WTC11 (cell line): ENCODE data around the gene GRIA4. TPM values are rescaled to one million over a fixed set of nuclear protein-coding genes. Genes with fewer than 3 reads are reported as not detected.
"Not testable (repeated sequence)": the region's sequence is repeated elsewhere in the genome, so short reads cannot be mapped to it uniquely, and the experiment has no call there.

Source experiments
- ATAC-seq: fragments of 200-7000 bp; cut with Tn5 transposase; 2 replicates; pipeline ENCODE4 v1.10.0; 2021; ENCODE audit warnings: mild to moderate bottlenecking, moderate library complexity
- CTCF ChIA-PET: fragments of 300-600 bp; sonication (Branson Sonifier 250); formaldehyde crosslinking; loops from one replicate; lab custom pipeline; 2021; ENCODE audit warnings: antibody characterized with exemption; lab: Charles Lee
- POLR2A ChIA-PET: fragments of 350-600 bp; sonication (Branson Sonifier 250); formaldehyde crosslinking; loops from one replicate; lab custom pipeline; 2021; ENCODE audit warnings: antibody characterized with exemption; lab: Charles Lee
- DNase-seq: peaks from one replicate; pipeline ENCODE4 v3.0.0; 2021; ENCODE audit warnings: low spot score
- H3K27ac Mint-ChIP-seq: 2 replicates; pipeline ENCODE4 v1.8.0; 2021; ENCODE audit warnings: mixed read lengths
- H3K27me3 Mint-ChIP-seq: 2 replicates; pipeline ENCODE4 v1.8.0; 2021; ENCODE audit warnings: low read depth, mild to moderate bottlenecking, moderate library complexity, mixed read lengths
- H3K36me3 Mint-ChIP-seq: 2 replicates; pipeline ENCODE4 v1.8.0; 2021; ENCODE audit warnings: mixed read lengths
- H3K4me1 Mint-ChIP-seq: 2 replicates; pipeline ENCODE4 v1.8.0; 2022; ENCODE audit warnings: mixed read lengths
- H3K4me3 Mint-ChIP-seq: 2 replicates; pipeline ENCODE4 v1.8.0; 2021; ENCODE audit warnings: mild to moderate bottlenecking, moderate library complexity, mixed read lengths
- H3K9me3 Mint-ChIP-seq: 2 replicates; pipeline ENCODE4 v1.8.0; 2021; ENCODE audit warnings: mixed read lengths
- AFF4 ChIP-seq: sonication (generic); formaldehyde crosslinking; IDR thresholded peaks from 2 replicates; pipeline ENCODE4 v1.8.1; 2023; ENCODE audit warnings: mild to moderate bottlenecking, missing genetic modification reagents, borderline replicate concordance
- CDX4 ChIP-seq: fragments of 250-450 bp; sonication (Bioruptor Pico); IDR thresholded peaks from 2 replicates; pipeline ENCODE4 v1.9.0; 2021; ENCODE audit warnings: moderate library complexity, mild to moderate bottlenecking, inconsistent platforms, borderline replicate concordance
- CREB1 ChIP-seq: sonication (generic); formaldehyde crosslinking; IDR thresholded peaks from 2 replicates; pipeline ENCODE4 v1.8.0; 2023; ENCODE audit warnings: mild to moderate bottlenecking, missing genetic modification reagents
- E2F1 ChIP-seq: sonication (generic); formaldehyde crosslinking; IDR thresholded peaks from 2 replicates; pipeline ENCODE4 v1.8.0; 2022; ENCODE audit warnings: mild to moderate bottlenecking, missing genetic modification reagents
- ERG ChIP-seq: fragments of 250-450 bp; sonication (Bioruptor Pico); IDR thresholded peaks from 2 replicates; pipeline ENCODE4 v1.8.0; 2021; ENCODE audit warnings: mild to moderate bottlenecking
- ETV6 ChIP-seq: sonication (generic); formaldehyde crosslinking; IDR thresholded peaks from 2 replicates; pipeline ENCODE4 v1.8.1; 2022; ENCODE audit warnings: mild to moderate bottlenecking, missing genetic modification reagents
- GTF2I ChIP-seq: fragments of 250-450 bp; sonication (Bioruptor Pico); conservative IDR thresholded peaks from 2 replicates; pipeline ENCODE4 v1.4.0; 2021; ENCODE audit warnings: mild to moderate bottlenecking
- JAZF1 ChIP-seq: fragments of 250-450 bp; sonication (Bioruptor Pico); IDR thresholded peaks from 2 replicates; pipeline ENCODE4 v1.9.0; 2021; ENCODE audit warnings: moderate library complexity, mild to moderate bottlenecking, inconsistent platforms
- MLX ChIP-seq: sonication (generic); formaldehyde crosslinking; IDR thresholded peaks from 2 replicates; pipeline ENCODE4 v1.8.1; 2023; ENCODE audit warnings: mild to moderate bottlenecking, missing genetic modification reagents, moderate library complexity
- MXD4 ChIP-seq: fragments of 250-450 bp; sonication (Bioruptor Pico); IDR thresholded peaks from 2 replicates; pipeline ENCODE4 v1.8.0; 2021; ENCODE audit warnings: mild to moderate bottlenecking, moderate library complexity, borderline replicate concordance
- NFATC4 ChIP-seq: fragments of 250-450 bp; sonication (Bioruptor Pico); IDR thresholded peaks from 2 replicates; pipeline ENCODE4 v1.9.0; 2021; ENCODE audit warnings: mild to moderate bottlenecking
- NFYB ChIP-seq: sonication (generic); formaldehyde crosslinking; conservative IDR thresholded peaks from 2 replicates; pipeline ENCODE4 v1.8.0; 2022; ENCODE audit warnings: low read depth, missing genetic modification reagents
- NR1H2 ChIP-seq: sonication (generic); formaldehyde crosslinking; IDR thresholded peaks from 2 replicates; pipeline ENCODE4 v1.9.0; 2021; ENCODE audit warnings: mild to moderate bottlenecking, moderate library complexity, missing genetic modification reagents
- NR3C1 ChIP-seq: sonication (generic); formaldehyde crosslinking; conservative IDR thresholded peaks from 2 replicates; pipeline ENCODE4 v1.8.1; 2023; ENCODE audit warnings: low read depth, mild to moderate bottlenecking, missing genetic modification reagents
- TCF7 ChIP-seq: sonication (generic); formaldehyde crosslinking; IDR thresholded peaks from 2 replicates; pipeline ENCODE4 v1.8.0; 2022; ENCODE audit warnings: mild to moderate bottlenecking, low read depth, missing genetic modification reagents, moderate library complexity
- ZMAT4 ChIP-seq: fragments of 250-450 bp; sonication (Bioruptor Pico); IDR thresholded peaks from 2 replicates; pipeline ENCODE4 v1.9.0; 2021; ENCODE audit warnings: mild to moderate bottlenecking
- ZNF416 ChIP-seq: fragments of 250-450 bp; sonication (Bioruptor Pico); IDR thresholded peaks from 2 replicates; pipeline ENCODE4 v1.9.0; 2021; ENCODE audit warnings: mild to moderate bottlenecking, inconsistent platforms
- ZNF532 ChIP-seq: fragments of 250-450 bp; sonication (Bioruptor Pico); IDR thresholded peaks from 2 replicates; pipeline ENCODE4 v1.9.0; 2021; ENCODE audit warnings: mild to moderate bottlenecking, borderline replicate concordance
- total RNA-seq: library from RNA; stranded (reverse); gene quantifications from 3 replicates; pipeline ENCODE4 v1.2.3, GENCODE V29; 2021

GRIA4 gene
- total RNA-seq, 1 experiment from 2014 or later, result 11.4 TPM

GRCh38 chr11:106001304-106002012 lies 391.6 kb downstream of the GRIA4 start:
- Mint-ChIP-seq H3K27ac (no peak overlapping the region), H3K9me3 (peaks cover 34% of the 10 kb centered on the region), H3K36me3 (peaks cover 60% of the 10 kb centered on the region), H3K27me3 (no peaks in the 10 kb centered on the region), H3K4me3 (no peak overlapping the region), H3K4me1 (peaks cover 4% of the 10 kb centered on the region; the same call in 1 of the 2 replicates)
- CTCF ChIA-PET, result no interaction called here
- POLR2A ChIA-PET, result no interaction called here
- TF ChIP-seq CDX4 (CRISPR knock-in tag), result no peak
- TF ChIP-seq NFATC4 (CRISPR knock-in tag), result no peak
- no peak for TF ChIP-seq AFF4
- TF ChIP-seq JAZF1 (CRISPR knock-in tag), result no peak
- TF ChIP-seq CREB1 (CRISPR knock-in tag), result no peak
- TF ChIP-seq NR3C1 (CRISPR knock-in tag), result no peak
- no peak for TF ChIP-seq ERG
- TF ChIP-seq E2F1, result no peak
- TF ChIP-seq TCF7 (CRISPR knock-in tag), result no peak
- no peak for TF ChIP-seq ZMAT4 (CRISPR knock-in tag)
- TF ChIP-seq MLX (CRISPR knock-in tag), result no peak
- no peak for ATAC-seq
- DNase-seq, result no peak

GRCh38 chr11:106003094-106003493 lies 393.2 kb downstream of the GRIA4 start:
- Mint-ChIP-seq H3K9me3 (peaks cover 34% of the 10 kb centered on the region), H3K36me3 (peaks cover 75% of the 10 kb centered on the region)
- H3K4me3 Mint-ChIP-seq, DNase-seq, CTCF ChIA-PET, POLR2A ChIA-PET, H3K27me3 Mint-ChIP-seq, H3K27ac Mint-ChIP-seq, ATAC-seq, H3K4me1 Mint-ChIP-seq: not testable (repeated sequence)

GRCh38 chr11:106011481-106011880 lies 401.6 kb downstream of the GRIA4 start:
- Mint-ChIP-seq H3K27ac (peak overlapping the region; percentile 25; the same call in 1 of the 2 replicates), H3K4me3 (no peak overlapping the region), H3K9me3 (no peaks in the 10 kb centered on the region; the same call in 1 of the 2 replicates), H3K27me3 (no peaks in the 10 kb centered on the region), H3K36me3 (peaks cover 51% of the 10 kb centered on the region), H3K4me1 (peaks cover 41% of the 10 kb centered on the region)
- DNase-seq (no peak), ATAC-seq (no peak)
- CTCF ChIA-PET, result no interaction called here
- POLR2A ChIA-PET, result no interaction called here
- no peak for TF ChIP-seq NR1H2 (CRISPR knock-in tag)
- TF ChIP-seq E2F1, result no peak
- no peak for TF ChIP-seq MXD4 (CRISPR knock-in tag)
- TF ChIP-seq ZNF532 (CRISPR knock-in tag), result no peak
- TF ChIP-seq ETV6 (CRISPR knock-in tag), result no peak
- TF ChIP-seq GTF2I (CRISPR knock-in tag), result no peak
- no peak for TF ChIP-seq ZNF416
- no peak for TF ChIP-seq NFYB (CRISPR knock-in tag)
